H1 (cell line): ENCODE data around the gene PHF10. TPM values are rescaled to one million over a fixed set of nuclear protein-coding genes. Genes with fewer than 3 reads are reported as not detected.

Experiments used
- CTCF ChIP-seq, 3 experiments: IDR thresholded peaks; 1 replicate in 2 of 3; 2 replicates in 1 of 3; pipeline versions ENCODE4 v1.5.1 to v1.6.1; 2011; ENCODE audit warnings: low read length in 3 of 3, mild to moderate bottlenecking in 3 of 3, inconsistent platforms in 2 of 3, low read depth in 1 of 3, moderate library complexity in 1 of 3; ENCODE audit not compliant: insufficient read depth in 1 of 3; ENCODE audit errors: control extremely low read depth in 1 of 3
- SIN3A ChIP-seq, 2 experiments: IDR thresholded peaks in 1 of 2; conservative IDR thresholded peaks in 1 of 2; 2 replicates each; pipeline ENCODE4 v1.6.1; 2011 to 2012; ENCODE audit warnings: low read length in 2 of 2, improper control_type of control experiment in 1 of 2, low read depth in 1 of 2, mild to moderate bottlenecking in 1 of 2
- polyA plus RNA-seq, 7 experiments: library from polyadenylated mRNA; depleted of rRNA in 3 of 7; stranded (reverse) in 5 of 7; unstranded in 2 of 7; fragments of >200 nt in 5 of 7; fragments of 200-250 nt in 2 of 7; gene quantifications; 1 replicate in 5 of 7; 2 replicates in 1 of 7; 4 replicates in 1 of 7; pipeline versions ENCODE4 v1.2.1 to v1.2.3, GENCODE V29; 2011 to 2013; ENCODE audit warnings: missing spikeins in 2 of 7, mixed read lengths in 2 of 7
- total RNA-seq: library from RNA; stranded (reverse); fragmentation: NEBNext Ultra II Directional; extraction: Animal tissue kit (Norgen Biotek cat#: 25700); gene quantifications from 2 replicates; pipeline ENCODE4 v1.2.1, GENCODE V29; 2021

Gene PHF10
- total and polyA plus RNA-seq, 2 of the 8 experiments (the other 6 are each of a cell fraction or from before 2014, with no cell fraction given) = 15.6 to 51.1 TPM

DNA sequence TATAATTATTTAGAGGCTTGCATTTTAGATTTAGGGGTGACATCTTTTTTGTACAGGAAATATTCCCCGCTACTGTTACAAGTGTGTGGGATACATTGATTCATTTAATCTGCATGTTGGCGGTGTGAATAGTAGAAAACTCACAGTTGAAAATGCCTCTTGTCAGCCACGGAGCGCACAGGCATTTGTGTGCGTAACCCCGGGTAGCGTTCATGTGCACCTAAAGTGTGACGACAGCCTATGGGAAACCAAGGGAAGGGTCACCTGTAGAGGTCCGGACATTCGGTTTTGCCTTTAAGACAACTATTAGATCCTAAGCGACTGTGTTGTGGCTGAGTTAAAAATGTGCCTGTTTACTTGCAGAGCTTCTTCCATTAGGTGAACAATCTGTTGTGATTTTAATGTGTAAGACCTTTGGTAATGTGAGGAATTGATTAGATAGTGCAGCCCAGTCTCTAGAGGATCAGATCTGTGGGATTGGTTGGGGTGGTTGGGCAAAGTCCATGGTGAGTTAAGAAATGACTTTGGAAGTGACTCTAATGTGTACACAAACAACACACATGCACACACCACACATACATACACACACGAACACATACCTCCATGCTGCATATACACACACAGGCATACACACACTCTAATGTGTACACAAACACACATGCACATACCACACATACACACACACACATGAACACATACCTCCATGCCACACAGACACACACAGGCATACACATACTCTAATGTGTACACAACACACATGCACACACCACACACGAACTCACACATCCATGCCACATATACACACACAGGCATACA is 42.8 kb upstream of the PHF10 start (continued):
- TF ChIP-seq CTCF (IDR thresholded peaks at IDR 0.05; ENCODE audit: control extremely low read depth in 1 of 3, insufficient read depth in 1 of 3, low read depth in 1 of 3, low read length in 3 of 3) (no peak), SIN3A (conservative IDR thresholded peaks at IDR 0.05 in 1 of 2, IDR thresholded peaks at IDR 0.05 in 1 of 2; ENCODE audit: low read depth in 1 of 2, low read length in 2 of 2) (no peak)
- TF ChIP-seq, all 59 proteins: peak for 0
